Right renal cortex interstitium (tissue), 3 donors: ENCODE data around the gene TENM4. TPM values are rescaled to one million over a fixed set of nuclear protein-coding genes. Genes with fewer than 3 reads are reported as not detected.

ENCODE experiments used
- DNase-seq, 3 donors: peaks; one replicate each; pipeline ENCODE4 v3.0.0-alpha.2; 2013; ENCODE audit warnings: low read depth in 3 of 3, low spot score in 2 of 3
- polyA plus RNA-seq, 3 donors: library from polyadenylated mRNA; unstranded; fragments of 120-200 nt; gene quantifications; one replicate each; pipeline ENCODE4 v1.2.1, GENCODE V29; 2013; ENCODE audit not compliant: insufficient read length in 3 of 3

The TENM4 gene
- polyA plus RNA-seq, 3 donors: 20.2 to 22.7 (median 21.1) TPM

DNA sequence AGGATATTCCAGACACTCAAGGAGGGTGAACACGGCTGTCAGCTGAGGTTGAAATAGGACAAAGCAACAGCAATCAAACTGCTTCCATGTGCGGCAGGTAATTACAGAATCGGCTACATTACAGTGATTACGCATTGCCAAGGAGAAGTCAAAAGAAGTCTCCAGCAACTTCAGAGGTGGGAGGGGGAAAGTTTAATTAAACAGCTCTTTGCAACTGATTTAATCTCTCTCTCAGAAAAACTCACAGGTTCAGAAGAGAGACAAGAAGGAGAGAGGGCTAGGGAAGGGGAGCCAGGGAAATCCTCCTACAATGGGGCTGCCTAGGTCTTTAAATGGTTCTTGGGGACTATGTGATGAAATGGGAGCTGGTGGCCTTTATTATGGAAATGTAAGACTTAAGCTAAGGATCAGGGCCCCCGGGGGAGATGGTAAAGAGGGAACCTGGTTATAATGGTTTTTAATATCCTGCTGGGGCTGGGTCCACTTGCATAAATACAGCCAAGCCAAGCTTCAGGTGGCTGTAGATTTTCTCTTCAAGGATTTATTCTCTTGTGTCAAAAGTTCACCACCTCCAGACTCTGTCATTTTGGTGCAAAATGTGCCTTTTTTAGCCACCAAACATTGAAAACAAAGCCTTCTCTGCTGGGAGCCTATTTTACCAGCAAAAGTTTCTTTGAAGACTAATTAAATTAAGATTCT lies 511.5 kb downstream of the TENM4 start:
- DNase-seq: no peak

DNA sequence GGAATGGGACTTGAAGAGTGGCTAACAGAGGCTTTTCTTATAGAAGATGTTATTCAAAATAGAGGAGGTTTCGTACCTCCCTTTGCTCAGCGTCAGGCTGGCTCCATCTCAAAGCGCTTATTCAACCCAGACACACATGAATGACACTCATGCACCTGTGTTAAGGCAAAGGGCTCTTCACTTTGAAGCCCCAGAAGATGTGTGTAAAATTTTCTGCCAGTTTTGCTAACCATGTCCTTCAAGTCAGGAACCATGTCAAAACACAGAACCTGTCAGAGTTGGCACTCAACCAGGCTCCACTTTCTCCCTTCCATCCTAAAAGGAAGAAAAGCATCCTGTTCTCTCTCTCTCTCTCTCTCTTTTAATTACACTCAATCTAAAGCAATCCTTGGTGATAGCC lies 513.3 kb downstream of the TENM4 start:
- DNase-seq: no peak

DNA sequence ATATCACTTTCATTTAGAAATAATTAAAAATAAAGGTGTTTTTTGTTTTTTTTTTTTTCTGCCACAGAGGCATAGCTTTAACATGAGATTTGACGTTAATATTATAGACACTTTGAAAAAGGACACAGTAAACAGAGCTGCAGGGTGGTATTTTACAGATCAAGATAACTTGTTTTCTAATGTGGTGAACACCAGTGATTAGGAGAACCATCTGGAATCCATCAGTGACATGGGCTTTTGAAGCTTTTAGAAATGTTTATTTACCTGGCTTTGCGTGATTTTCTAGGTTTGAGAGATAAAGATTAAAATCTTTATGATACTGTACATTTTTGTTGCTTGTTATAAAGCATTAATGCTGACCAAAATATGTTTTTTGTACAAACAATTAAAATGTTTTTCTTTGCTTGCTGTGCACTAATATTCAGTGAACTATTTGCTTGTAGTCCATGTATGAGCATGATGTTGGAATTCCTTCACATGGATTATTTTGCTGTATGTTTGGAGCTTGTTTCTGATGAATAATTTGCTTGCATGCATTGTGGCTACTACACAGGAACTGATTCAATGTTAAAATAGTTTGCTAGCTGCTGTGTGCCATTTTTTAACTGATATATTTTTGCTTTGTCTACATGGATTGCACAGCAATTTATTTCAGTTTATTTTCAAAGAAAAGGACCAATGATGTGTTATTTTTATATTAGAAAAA lies 514.0 kb downstream of the TENM4 start:
- no peak for DNase-seq

- no peak for DNase-seq
Measured at GRCh38 chr11:78925387-78925786, 515.4 kb downstream of the TENM4 start.

- DNase-seq: no peak
Measured at GRCh38 chr11:78922859-78923625, 517.8 kb downstream of the TENM4 start.

DNA sequence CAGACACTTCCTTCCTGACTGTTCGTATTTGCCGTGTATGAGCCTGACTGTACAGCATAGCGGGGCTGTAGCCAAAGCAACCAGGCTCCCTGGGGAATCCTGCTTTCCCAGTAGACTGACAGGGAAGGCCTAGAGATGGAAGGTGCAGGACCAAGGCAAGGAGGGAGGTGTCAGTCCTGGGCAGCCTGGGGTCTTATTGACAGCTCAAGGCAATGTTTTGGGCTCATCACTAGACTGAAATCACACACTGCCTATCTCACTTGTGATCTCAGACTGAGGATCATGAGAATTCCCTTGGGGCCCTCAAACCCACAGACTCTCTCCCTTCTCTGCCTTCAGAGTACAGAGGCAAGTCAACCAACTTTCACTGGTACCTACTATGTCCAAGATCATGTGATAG lies 519.3 kb downstream of the TENM4 start:
- no peak for DNase-seq

DNA sequence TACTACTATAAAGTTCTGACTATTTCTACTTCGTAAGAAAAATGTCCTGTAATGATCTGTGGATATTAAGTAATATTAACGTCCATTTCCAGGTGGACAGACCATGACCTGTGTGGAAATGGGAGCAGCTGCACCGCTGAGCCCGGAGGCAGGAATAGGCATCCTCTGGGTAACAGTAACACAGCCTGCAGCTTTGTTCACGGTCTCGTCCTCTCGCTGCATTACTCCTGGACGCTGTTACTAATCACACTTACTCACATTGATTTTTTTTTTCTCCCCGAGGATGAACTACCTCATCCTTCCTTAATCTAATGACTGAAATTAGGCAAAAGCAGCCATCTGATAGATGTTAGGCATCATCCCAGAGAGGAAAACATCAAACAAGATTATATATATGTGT lies 520.5 kb downstream of the TENM4 start:
- no peak for DNase-seq

- DNase-seq: no peak
Measured at GRCh38 chr11:78916759-78917158, 524.1 kb downstream of the TENM4 start.

GRCh38 chr11:78914503-78914902 lies 526.3 kb downstream of the TENM4 start:
- no peak for DNase-seq

DNA sequence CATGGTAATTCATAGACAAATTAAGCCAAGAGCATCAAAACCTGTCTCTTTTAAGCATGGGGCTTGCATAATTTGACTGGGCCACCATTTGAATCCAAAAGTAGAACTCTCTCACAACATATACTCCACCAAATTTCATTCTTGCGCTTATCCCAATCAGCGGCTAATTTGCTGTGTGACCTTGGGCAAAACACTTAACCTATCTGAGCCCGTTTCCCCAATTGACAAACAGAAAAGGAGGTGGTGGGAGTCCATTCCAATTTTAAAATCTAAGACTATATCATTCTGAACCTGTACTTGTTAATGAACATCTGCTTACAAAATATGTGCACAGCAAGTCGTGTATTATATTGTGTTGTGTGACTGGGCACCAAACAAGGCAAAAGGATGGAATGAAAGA lies 528.1 kb downstream of the TENM4 start:
- DNase-seq: no peak

DNA sequence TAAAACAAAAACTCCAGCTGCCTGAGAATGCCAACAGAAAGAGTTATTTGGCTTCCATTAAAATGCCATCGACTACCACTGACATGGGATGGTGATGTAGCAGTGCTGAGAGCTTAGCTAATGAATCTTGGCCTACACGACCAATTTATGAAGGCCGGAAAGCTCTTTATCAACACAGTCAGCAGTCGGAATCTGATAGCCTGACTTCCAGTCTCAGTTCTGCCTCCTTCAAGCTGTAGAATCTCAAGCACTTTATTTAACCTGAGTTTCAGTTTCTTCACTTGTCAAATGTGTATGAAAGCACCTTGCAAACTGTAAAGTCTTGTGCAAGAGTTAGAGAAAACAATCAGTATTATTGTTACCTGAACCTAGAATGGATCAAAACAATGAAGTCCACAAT lies 530.5 kb downstream of the TENM4 start:
- DNase-seq: no peak

DNA sequence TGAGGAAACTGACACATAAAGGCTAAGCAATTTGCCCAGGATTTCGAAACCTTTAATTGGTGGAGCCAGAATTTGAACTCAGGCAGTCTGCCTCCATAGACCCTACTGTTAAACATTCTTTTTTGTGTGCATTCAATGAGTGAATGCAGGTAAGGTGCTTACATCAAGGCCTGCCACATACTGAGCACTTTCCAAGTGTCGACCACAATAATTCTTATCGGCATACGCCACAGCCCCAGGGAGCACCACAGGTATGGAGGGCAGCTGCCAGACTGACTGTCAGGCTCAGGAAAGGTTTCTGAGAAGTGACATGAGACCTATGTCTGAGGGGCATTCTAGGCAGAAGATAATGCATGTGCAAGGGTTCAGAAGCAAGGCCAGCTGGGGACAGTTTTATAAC lies 531.4 kb downstream of the TENM4 start:
- no peak for DNase-seq

DNA sequence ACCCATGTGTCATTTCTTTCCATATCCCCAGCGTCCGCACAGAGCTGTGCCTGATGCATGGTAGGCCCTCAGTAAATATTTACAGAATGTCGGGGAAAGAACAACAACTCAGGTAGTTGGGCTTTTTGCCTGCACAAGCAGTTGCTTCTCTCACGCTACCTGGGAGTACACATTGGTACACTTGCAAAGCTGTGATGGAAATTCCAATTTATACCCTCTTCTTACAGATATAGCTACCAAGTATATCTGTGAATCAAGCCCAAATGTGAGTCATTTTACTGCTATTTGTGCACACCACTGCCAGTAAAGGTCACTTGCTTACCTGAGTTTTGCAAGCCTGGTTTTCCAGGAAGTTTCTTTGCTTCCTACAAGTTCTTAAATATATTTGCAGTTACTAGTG lies 533.2 kb downstream of the TENM4 start:
- no peak for DNase-seq

DNA sequence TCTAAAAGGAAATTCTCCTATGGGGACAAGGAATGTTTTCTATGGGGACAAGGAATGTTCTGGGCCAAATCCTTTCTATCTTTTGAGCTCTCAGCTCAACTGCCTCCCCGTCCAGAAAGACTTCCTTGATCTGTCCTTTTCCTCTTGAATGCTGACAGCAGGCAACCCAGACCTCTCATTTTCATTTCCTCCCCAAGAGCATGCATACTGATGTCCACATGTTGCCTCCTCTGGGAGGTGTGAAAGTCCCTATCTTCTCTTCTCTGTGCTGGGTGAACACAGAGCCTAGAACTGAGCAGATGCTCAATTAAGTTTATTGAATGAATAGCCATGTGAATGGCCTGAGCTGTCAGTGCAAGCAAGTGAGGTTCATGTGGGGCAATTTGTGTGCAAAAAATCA lies 534.3 kb downstream of the TENM4 start:
- DNase-seq: no peak

DNA sequence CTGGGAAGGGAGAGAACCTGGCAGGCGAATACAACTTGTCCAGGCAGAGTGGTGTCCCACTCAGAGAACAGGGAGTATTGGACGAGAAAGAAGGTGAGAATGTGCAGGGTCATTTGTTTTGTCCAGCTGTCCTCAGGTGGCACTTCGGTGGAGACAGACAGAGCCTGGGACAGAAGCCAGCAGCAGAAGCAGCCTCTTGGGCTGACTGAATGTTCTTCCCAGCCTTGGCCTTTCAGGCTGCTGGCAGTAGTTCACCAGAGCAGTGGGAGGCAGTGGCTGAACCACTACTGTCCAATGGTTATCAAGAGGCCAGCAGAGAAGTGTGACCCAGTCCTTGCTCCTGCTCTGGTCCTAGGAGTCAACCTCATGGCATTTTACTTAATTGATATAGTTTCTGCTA lies 535.1 kb downstream of the TENM4 start:
- DNase-seq: no peak

DNA sequence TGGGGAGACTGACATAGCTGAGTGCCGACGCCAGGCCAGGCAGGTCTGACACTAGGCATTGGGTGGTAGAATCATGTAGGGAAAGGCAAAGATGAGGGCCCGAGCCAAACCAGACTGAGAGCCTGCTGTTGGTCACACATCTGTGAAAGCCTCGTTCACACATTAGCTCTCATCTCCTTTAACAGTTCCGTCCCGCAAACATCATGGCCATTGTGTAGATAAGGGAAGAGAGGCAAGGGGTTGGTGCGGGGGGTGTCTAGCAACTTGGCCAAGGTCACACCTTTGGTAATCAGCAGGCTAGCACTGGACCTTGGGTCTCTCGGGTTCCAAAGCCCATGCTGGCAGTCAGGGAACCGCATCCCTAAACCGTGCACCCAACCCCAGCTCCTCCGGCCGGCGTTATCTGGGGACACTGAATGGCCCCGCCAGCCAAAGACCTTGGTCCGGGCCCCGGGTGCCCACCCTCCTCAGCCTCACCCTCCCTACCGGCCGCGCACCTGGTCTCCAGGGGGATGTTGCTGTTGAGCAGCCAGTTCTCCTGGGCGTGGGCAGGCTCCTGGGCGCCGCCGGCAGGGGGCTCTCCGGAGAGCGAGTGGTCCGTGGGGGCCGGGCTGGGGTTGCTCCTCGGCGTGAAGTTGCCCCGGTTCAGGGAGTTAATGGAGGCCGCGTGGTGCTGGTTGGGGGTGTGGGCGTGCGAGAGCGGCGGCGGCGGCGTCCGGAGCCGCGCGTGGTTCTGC lies 537.9 kb downstream of the TENM4 start:
- DNase-seq: no peak

DNA sequence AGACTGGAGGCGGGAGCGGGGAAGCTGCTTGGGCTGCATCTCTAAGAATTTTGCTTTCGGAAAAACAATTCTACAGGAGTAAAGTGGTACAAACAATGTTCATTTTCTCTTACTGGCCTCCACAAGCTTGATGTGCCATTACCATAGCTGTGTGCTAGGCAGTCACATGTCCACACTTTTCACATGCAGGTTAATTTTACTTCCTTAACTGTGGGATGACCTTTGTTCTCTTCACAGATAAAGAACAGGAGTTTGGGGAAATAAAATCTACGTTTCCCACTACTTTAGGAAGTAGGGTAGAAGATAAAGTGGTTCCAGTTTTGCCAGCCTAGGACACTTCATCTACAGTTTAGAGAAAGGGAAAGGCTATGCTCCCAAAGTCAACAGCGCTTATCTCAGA lies 539.0 kb downstream of the TENM4 start:
- no peak for DNase-seq

- no peak for DNase-seq
Measured at GRCh38 chr11:78898266-78898775, 542.5 kb downstream of the TENM4 start.

DNA sequence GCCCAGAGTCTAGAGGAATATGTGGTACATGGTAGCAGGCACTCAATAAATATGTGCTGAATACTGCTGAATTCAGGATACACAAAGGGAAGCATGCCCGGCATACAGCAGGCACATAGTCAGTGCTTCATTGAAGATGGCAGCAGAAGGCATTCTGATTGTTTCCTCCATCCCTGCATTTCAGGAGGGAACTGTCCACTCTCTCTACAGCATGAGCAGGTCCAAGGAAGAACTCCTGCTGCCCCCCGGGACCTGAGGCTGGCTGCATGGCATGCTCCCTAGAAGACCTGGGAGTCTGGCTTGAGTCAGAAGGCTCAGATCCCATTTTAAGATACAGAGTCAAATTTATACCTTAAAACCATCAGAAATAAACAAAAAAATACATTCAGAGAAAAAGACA lies 546.8 kb downstream of the TENM4 start:
- no peak for DNase-seq

DNA sequence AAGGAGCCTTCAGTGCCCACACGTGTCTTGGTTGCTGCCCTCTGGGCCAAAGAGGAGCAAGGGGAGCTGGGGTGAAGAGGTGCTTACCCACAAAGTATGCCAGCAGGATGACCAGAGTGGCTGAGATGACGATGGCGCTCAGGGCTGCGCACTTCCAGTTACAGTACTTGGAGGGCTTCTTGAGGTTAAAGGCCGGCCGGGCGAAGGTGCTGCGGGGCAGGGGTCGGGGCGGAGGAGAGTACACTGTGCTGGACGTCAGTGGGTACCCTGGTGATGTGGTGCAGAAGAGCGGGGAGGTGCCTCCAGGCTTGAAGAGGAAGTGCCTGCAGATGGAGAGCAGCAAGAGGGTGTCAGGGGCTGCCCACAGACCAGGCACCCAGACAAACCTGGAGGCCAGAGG lies 551.1 kb downstream of the TENM4 start:
- DNase-seq: no peak

DNA sequence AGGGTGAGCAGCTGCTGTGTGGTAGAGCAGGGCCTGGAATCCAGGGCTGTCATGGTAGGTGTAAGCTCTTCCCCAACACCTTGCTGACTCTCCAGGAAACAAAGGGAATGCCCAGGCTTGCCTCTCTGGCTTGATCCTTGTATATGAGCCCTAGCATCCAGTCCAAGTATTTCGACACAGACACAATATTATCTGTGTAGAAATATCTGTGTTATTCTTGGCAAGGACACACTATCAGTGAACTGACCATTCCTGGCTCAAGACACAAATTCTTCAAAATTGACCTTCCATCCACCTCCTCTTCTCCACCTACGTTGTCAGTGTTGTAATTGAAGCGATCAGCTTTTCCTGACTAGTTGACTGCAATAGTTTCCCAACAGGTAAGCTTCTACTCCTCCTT lies 554.2 kb downstream of the TENM4 start:
- no peak for DNase-seq
